ENCODE measurements around the gene HSD17B8.

HSD17B8 gene

GRCh38 chr6:33191383-33192104, 12.9 kb upstream of the HSD17B8 start:
- no peak for DNase-seq (ENCODE audit: low read depth)

DNA sequence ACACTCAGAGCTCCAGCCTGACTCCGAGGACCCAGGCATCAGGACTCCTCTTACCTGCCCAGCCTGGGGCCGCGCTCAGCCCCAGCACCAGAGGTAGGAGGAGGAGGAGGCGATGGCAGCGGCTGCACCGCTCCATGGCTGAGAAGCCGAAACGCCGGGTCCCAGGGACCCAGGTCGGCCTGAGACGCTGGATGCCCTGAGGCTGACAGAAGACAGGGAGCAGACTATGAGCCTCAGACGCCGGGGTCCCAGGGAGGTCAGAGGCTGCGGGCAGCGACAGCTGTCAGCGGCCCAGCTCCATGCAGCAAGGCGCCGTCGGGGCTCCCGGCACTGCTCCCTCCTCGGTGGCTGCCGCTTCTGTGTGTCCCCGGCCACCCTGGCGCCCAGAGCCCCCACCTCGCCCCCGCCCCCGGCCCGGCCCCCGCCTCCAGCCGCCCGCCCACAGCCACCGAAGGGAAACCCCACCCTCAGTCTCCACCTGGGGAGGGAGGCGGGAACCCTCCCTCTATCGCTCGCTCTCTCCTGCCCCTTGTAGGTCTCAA, 12.3 kb upstream of the HSD17B8 start, which contains the start of gene COL11A2:
TSS of gene COL11A2 (minus strand) at position 363 of the 542 bp plus-strand sequence. CDS start at position 136, 227 bp downstream.
- DNase-seq (ENCODE audit: low read depth), result no peak

DNA sequence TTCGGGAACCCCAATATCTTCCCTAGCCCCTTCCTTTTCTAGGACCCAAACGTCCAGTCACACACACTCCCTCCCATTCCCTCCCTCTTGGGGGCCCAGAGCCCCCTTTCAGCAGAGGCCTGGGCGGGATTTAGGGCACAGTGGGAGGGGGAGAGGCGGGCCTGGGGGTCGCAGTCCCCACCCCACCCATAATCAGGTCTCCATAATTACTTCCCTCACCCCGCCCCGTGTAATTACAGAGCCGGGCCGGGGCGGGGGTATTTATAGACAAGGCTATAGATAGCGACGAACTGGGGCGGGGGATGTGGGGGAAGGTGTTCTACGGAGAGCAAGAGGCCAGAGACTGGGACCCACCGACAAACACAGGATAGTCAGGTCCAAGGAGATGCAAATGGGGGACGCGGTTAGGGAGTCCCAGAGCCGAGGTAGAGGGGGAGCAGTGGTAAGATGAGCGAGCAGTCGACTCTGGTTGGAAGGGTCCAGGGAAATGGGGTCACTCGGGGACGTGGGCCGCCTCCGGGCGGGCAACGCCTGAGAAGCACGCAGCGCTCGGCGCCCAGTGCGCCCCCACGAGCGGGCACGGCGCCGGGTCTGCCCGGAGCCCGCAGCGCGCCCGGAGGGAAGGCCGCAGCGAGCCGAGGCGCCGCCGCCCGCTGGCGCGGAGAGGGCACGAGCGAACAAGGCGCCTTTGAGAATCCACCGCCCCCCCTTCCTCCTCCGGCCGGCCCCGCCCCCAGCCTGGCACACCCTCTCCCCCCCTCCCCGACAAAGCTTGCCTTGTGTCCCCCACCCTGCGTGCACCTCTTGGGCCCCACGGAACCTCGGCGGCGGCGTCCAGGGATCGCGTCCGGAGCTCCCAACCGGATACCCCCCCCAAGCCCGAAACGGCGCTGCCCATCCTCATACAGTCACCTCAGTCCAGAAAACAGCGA, 11.5 kb upstream of the HSD17B8 start:
- no peak for DNase-seq (ENCODE audit: low read depth)

- no peak for DNase-seq (ENCODE audit: low read depth)
Observed at GRCh38 chr6:33193619-33194018, 10.8 kb upstream of the HSD17B8 start.

DNA sequence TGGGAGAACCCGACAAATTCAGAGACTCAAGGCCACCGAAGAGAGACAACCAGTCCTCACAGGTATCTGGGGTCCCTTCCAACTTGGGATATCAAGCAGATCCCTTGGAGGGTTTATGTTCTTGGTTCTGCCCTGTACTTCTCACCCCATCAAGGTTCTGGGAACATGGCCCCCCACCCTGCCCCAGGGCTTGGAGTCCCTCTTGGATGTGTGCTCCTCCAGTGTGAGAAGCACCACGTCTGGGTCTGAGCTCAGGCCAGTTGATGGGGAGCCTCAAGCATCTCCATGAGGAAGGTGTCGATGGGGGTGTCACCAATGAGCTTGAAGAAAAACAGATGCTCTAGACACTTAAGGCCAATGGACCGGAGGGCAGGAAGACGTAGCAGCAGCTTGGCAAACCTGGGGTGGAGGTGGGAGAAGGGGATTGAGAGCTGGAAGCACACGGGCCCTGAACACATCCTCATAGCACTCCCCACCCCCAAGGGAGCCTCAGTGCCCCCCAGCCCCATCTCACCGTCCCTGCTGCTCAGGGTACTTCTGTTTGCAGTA, 9.9 kb upstream of the HSD17B8 start:
- DNase-seq (ENCODE audit: low read depth), result no peak

GRCh38 chr6:33195304-33196165, 8.9 kb upstream of the HSD17B8 start:
- DNase-seq (ENCODE audit: low read depth), result no peak

GRCh38 chr6:33197431-33198048, 6.9 kb upstream of the HSD17B8 start:
- no peak for DNase-seq (ENCODE audit: low read depth)

- DNase-seq (ENCODE audit: low read depth), result no peak
Observed at GRCh38 chr6:33198159-33198852, 6.1 kb upstream of the HSD17B8 start.

- DNase-seq (ENCODE audit: low read depth), result no peak
Observed at GRCh38 chr6:33198853-33199436, 5.5 kb upstream of the HSD17B8 start.

- DNase-seq (ENCODE audit: low read depth), result peak; percentile 48
Observed at GRCh38 chr6:33199687-33200218, 4.7 kb upstream of the HSD17B8 start.

GRCh38 chr6:33200219-33201146, 4.0 kb upstream of the HSD17B8 start, which contains the start of the genes RXRB and SLC39A7:
TSS of gene RXRB (minus strand) at chr6:33200665. CDS start at chr6:33200476, 189 bp downstream.
TSS of gene SLC39A7 (plus strand) at chr6:33200867. CDS start at chr6:33201246, 379 bp downstream.
- DNase-seq (ENCODE audit: low read depth), result peak; percentile 98

DNA sequence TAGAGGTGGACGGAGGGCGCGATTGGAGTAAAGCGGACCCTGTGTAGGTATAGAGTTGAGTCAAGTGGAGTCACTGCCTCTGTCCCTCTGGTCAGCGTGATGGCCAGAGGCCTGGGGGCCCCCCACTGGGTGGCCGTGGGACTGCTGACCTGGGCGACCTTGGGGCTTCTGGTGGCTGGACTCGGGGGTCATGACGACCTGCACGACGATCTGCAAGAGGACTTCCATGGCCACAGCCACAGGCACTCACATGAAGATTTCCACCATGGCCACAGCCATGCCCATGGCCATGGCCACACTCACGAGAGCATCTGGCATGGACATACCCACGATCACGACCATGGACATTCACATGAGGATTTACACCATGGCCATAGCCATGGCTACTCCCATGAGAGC, 3.3 kb upstream of the HSD17B8 start:
- DNase-seq (ENCODE audit: low read depth), result no peak

DNA sequence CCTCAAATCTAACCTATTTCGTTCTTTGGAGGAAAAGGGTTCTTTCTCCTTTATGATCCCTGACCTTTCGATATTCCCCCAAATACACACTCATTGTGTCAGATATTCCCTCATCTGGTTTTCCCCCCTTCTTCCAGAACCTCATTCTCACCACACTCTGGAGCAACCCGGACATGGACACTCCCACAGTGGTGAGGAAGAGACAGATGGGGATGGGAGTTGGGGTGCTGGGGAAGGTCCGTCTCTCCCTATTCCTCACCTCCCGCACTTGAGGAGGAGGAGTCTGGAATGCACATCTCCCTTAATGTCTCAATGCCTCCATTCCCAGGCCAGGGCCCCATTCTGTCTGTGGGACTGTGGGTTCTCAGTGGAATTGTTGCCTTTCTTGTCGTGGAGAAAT, 2.5 kb upstream of the HSD17B8 start:
- DNase-seq (ENCODE audit: low read depth), result no peak

- no peak for DNase-seq (ENCODE audit: low read depth)
Observed at GRCh38 chr6:33202799-33203198, 1.7 kb upstream of the HSD17B8 start.

DNA sequence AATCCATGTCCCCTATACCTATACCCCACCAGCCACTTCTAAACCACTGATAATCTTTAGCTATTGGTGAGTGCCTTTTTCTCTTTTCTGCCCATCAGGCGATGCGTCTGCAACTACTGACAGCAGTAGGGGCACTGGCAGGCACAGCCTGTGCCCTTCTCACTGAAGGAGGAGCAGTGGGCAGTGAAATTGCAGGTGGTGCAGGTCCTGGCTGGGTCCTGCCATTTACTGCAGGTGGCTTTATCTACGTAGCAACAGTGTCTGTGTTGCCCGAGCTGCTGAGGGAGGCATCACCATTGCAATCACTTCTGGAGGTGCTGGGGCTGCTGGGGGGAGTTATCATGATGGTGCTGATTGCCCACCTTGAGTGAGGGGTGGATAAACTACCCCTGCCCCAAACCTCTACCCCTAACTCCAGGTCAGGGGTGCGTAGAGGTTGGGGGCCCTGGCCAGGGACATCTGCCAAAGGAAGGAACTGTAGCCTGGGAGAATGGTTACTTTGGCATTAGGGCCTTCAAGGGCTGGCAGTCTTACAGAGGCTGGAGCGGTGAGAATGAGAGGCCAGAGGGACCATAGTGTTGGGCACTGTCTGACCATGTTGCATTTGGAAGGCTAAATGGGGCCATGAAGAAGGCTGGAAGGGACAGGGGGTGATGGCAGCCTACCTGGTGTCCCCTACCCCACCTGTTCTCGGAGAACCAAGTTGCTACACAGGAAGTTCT, 851 bp upstream of the HSD17B8 start:
- no peak for DNase-seq (ENCODE audit: low read depth)

- no peak for DNase-seq (ENCODE audit: low read depth)
Observed at GRCh38 chr6:33204165-33204414, 365 bp upstream of the HSD17B8 start.

DNA sequence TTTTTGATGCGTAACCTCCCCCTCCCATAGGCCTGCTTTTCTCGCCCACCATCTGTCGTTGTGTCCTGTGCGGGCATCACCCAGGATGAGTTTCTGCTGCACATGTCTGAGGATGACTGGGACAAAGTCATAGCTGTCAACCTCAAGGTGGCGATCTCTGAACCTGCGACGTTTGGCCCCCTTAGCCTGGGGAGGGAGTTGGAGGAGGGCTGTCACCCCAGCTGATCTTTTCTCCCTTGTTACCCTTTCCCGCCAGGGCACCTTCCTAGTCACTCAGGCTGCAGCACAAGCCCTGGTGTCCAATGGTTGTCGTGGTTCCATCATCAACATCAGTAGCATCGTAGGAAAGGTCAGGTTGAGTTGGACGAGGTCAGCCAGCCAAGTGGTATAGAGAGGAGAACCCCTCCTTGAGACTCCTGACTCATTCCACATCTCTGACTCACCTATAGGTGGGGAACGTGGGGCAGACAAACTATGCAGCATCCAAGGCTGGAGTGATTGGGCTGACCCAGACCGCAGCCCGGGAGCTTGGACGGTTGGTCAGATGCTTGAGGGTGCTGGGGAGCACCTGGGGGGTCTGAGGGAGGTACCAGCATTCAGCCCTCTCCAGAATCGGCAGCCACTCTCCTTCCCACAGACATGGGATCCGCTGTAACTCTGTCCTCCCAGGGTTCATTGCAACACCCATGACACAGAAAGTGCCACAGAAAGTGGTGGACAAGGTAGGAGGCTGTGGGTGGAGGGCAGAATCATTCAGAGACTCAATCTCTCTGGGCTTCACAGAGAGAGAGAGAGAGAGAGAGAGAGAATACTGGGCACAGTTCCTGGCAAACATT, 954 bp downstream of the HSD17B8 start:
- DNase-seq (ENCODE audit: low read depth), result no peak
